HepG2 (cell line): Measurements from ENCODE around the gene SCUBE1. TPM values are rescaled to one million over a fixed set of nuclear protein-coding genes. Genes with fewer than 3 reads are reported as not detected.
A peak's percentile ranks its signal among the peaks of the same experiment; 100 is the strongest.

Experiments
- ATAC-seq: fragments of 200-7000 bp; cut with Tn5 transposase; 3 replicates; pipeline ENCODE4 v1.9.1; 2020; ENCODE audit warnings: mild to moderate bottlenecking, moderate library complexity
- BruUV-seq: library from RNA; stranded (reverse); fragments of 400-500 nt; replicated peaks from 2 replicates; lab custom pipeline; 2021; lab: Mats Ljungman, UMichigan
- CTCF ChIA-PET: fragments of 300-600 bp; formaldehyde crosslinking; extraction: SDS; loops from one replicate; lab custom pipeline; 2021; ENCODE audit warnings: low total read pairs, inconsistent platforms, low intra/inter-chr PET ratio; lab: Yijun Ruan, JAX
- POLR2A ChIA-PET: fragments of 350-600 bp; sonication (Branson Sonifier 250); formaldehyde crosslinking; loops from one replicate; lab custom pipeline; 2020; ENCODE audit warnings: antibody characterized with exemption, inconsistent platforms; lab: Yijun Ruan, JAX
- DNase-seq: peaks from one replicate; pipeline ENCODE4 v3.0.0-alpha.2; 2015; ENCODE audit warnings: low spot score
- FAIRE-seq: peaks from 3 replicates; lab custom pipeline; 2011; peaks lifted over from hg19 to GRCh38; lab: Jason Lieb, UNC
- H2AFZ ChIP-seq: one replicate; pipeline ENCODE4 v1.6.1; 2011; ENCODE audit warnings: low read length, inconsistent platforms
- H3K27ac ChIP-seq: fragments of 300-600 bp; 3 replicates; pipeline ENCODE4 v1.8.0; 2011; ENCODE audit warnings: mixed run types, mild to moderate bottlenecking, mixed read lengths, low read length, inconsistent platforms; ENCODE audit not compliant: insufficient read depth; ENCODE audit errors: extremely low read length
- H3K27me3 ChIP-seq, 2 experiments: fragments of 200-600 bp in 1 of 2; 2 replicates in 1 of 2; 3 replicates in 1 of 2; pipeline versions ENCODE4 v1.6.0 to v1.8.0; 2011; ENCODE audit warnings: low read length in 2 of 2, mild to moderate bottlenecking in 2 of 2, moderate library complexity in 2 of 2, inconsistent platforms in 1 of 2; ENCODE audit not compliant: insufficient read depth in 2 of 2, control insufficient read depth in 1 of 2
- H3K36me3 ChIP-seq, 2 experiments: fragments of 200-600 bp in 1 of 2; replicated peaks in 1 of 2; 2 replicates in 1 of 2; 3 replicates in 1 of 2; pipeline versions ENCODE4 v1.5.1 to v1.8.0; 2011; ENCODE audit warnings: low read length in 2 of 2, inconsistent platforms in 1 of 2; ENCODE audit not compliant: insufficient read depth in 2 of 2, control insufficient read depth in 1 of 2
- H3K4me1 ChIP-seq: 2 replicates; pipeline ENCODE4 v1.5.1; 2012; ENCODE audit warnings: low read length, inconsistent platforms; ENCODE audit not compliant: insufficient read depth
- H3K4me2 ChIP-seq: 2 replicates; pipeline ENCODE4 v1.6.0; 2011; ENCODE audit warnings: low read depth, low read length, inconsistent platforms
- H3K4me3 ChIP-seq, 3 experiments: fragments of 200-600 bp in 1 of 3; sonication (generic), shearing (Covaris generic) in 1 of 3; replicated peaks in 1 of 3; 2 replicates each; pipeline ENCODE4 v1.5.1; 2011 to 2016; ENCODE audit warnings: low read length in 3 of 3, inconsistent platforms in 2 of 3, low read depth in 2 of 3, mild to moderate bottlenecking in 2 of 3, control low read depth in 1 of 3, mixed read lengths in 1 of 3; ENCODE audit not compliant: insufficient read depth in 1 of 3
- H3K79me2 ChIP-seq: one replicate; pipeline ENCODE4 v1.6.1; 2011; ENCODE audit warnings: low read length, inconsistent platforms; ENCODE audit not compliant: insufficient read depth
- H3K9ac ChIP-seq: 2 replicates; pipeline ENCODE4 v1.6.0; 2011; ENCODE audit warnings: mild to moderate bottlenecking, low read depth, low read length, inconsistent platforms; ENCODE audit not compliant: insufficient read depth
- H3K9me3 ChIP-seq: 2 replicates; pipeline ENCODE4 v1.5.1; 2012; ENCODE audit warnings: mild to moderate bottlenecking, low read length
- H4K20me1 ChIP-seq: 2 replicates; pipeline ENCODE4 v1.6.0; 2011; ENCODE audit warnings: inconsistent platforms, mild to moderate bottlenecking, low read length, moderate library complexity; ENCODE audit not compliant: insufficient read depth
- CAMTA2 ChIP-seq: sonication (generic); formaldehyde crosslinking; IDR thresholded peaks from 2 replicates; pipeline ENCODE4 v1.4.0; 2020; ENCODE audit warnings: mild to moderate bottlenecking, missing genetic modification reagents, borderline replicate concordance
- GABPA ChIP-seq, 2 experiments: IDR thresholded peaks; 2 replicates each; pipeline ENCODE4 v1.6.1; 2011 to 2016; ENCODE audit warnings: low read depth in 2 of 2, low read length in 1 of 2, missing biosample characterization in 1 of 2, missing genetic modification characterization in 1 of 2
- HMGA1 ChIP-seq: sonication (generic); formaldehyde crosslinking; conservative IDR thresholded peaks from 2 replicates; pipeline ENCODE4 v1.4.0; 2020; ENCODE audit warnings: missing genetic modification reagents
- NFE2L2 ChIP-seq: fragments of 150-350 bp; IDR thresholded peaks from 2 replicates; pipeline ENCODE4 v1.6.1; 2014; ENCODE audit warnings: low read length
- SRSF1 ChIP-seq: fragments of 200-400 bp; formaldehyde crosslinking; optimal IDR thresholded peaks from 2 replicates; pipeline ENCODE3; 2017; ENCODE audit warnings: mild to moderate bottlenecking, low read depth, low read length, moderate library complexity
- ZNF549 ChIP-seq: sonication (generic); formaldehyde crosslinking; IDR thresholded peaks from 2 replicates; pipeline ENCODE4 v1.5.0; 2020; ENCODE audit warnings: missing genetic modification reagents
- WGBS: methylation state at CpG from one replicate; pipeline ENCODE4 v1.1.6; 2017; ENCODE audit warnings: low lambda C conversion rate; 5-methylcytosine and 5-hydroxymethylcytosine counted together
- in situ Hi-C: cut with HindIII; loops from 2 replicates; pipeline ENCODE4 v1.10.0; 2017; ENCODE audit warnings: low pct_unique_long_range_greater_than_20kb; ENCODE audit not compliant: extremely low pct_ligation_motif_present
- intact Hi-C: fragments of 100-400 bp; cut with micrococcal nuclease; formaldehyde crosslinking; loops from one replicate; pipeline ENCODE4 v1.10.0; 2022; ENCODE audit not compliant: unreplicated experiment
- polyA plus RNA-seq, 8 experiments: library from polyadenylated mRNA; depleted of rRNA in 3 of 8; stranded (reverse) in 7 of 8; unstranded in 1 of 8; fragments of >200 nt; fragmentation: Illumina TruSeq in 4 of 8; extraction: Trizol in 4 of 8; gene quantifications; 2 replicates each; pipeline versions ENCODE4 v1.2.1 to v1.2.3, GENCODE V29; 2011 to 2016; ENCODE audit warnings: low read depth in 4 of 8, missing spikeins in 1 of 8, mixed read lengths in 1 of 8; ENCODE audit not compliant: insufficient read depth in 1 of 8
- total RNA-seq, 5 experiments: library from RNA; depleted of rRNA; stranded (reverse); fragments of >200 nt; fragmentation: Illumina TruSeq; extraction: Trizol; gene quantifications; 2 replicates each; pipeline ENCODE4 v1.2.3, GENCODE V29; 2016; ENCODE audit warnings: low read depth in 1 of 5
- TF ChIP-seq, protein P1 (sequence below): sonication (generic); formaldehyde crosslinking; IDR thresholded peaks from 2 replicates; pipeline ENCODE4 v1.5.1; 2020; ENCODE audit warnings: mild to moderate bottlenecking, missing genetic modification reagents, borderline replicate concordance

Gene SCUBE1
- total and polyA plus RNA-seq, 2 of the 13 experiments (the other 11 are each of a cell fraction or from before 2014, with no cell fraction given) = under 0.01 to 0.05 TPM

- ChIA-PET POLR2A (no interaction called here), CTCF (no interaction called here)
- in situ Hi-C loops = no loop called here
- intact Hi-C loops = no loop called here
- Histone ChIP-seq H3K4me1 (peaks cover 6% of the 10 kb centered on the region; the same call in 1 of the 2 replicates), H3K79me2 (no peaks in the 10 kb centered on the region), H3K4me2 (no peak overlapping the region), H3K27ac (no peak overlapping the region), H2AFZ (no peak overlapping the region), H3K9me3 (no peaks in the 10 kb centered on the region), H4K20me1 (no peaks in the 10 kb centered on the region), H3K27me3 (peaks cover 1 to 36% of the 10 kb centered on the region in 2 experiments; a peak in 3 of 5 replicates), H3K4me3 (no peak overlapping the region), H3K36me3 (no peaks in the 10 kb centered on the region), H3K9ac (no peak overlapping the region)
- FAIRE-seq = no peak
- TF ChIP-seq HMGA1 = no peak
- TF ChIP-seq, protein P1, sequence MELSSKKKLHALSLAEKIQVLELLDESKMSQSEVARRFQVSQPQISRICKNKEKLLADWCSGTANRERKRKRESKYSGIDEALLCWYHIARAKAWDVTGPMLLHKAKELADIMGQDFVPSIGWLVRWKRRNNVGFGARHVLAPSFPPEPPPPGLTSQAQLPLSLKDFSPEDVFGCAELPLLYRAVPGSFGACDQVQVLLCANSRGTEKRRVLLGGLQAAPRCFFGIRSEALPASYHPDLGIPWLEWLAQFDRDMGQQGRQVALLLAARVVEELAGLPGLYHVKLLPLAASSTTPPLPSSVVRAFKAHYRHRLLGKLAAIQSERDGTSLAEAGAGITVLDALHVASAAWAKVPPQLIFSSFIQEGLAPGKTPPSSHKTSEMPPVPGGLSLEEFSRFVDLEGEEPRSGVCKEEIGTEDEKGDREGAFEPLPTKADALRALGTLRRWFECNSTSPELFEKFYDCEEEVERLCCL (CRISPR knock-in tag) = no peak
- no peak for TF ChIP-seq CAMTA2
- BruUV-seq = no TSS peak
- 59% methylated on average over 13 of the region's 13 CpGs for WGBS
- DNase-seq = no peak
- ATAC-seq = no peak
Measured at GRCh38 chr22:43325176-43325575, 18.0 kb downstream of the SCUBE1 start.

- Histone ChIP-seq H3K4me1 (peaks cover 7% of the 10 kb centered on the region; the same call in 1 of the 2 replicates), H3K36me3 (no peaks in the 10 kb centered on the region), H3K9ac (no peak overlapping the region), H3K9me3 (no peaks in the 10 kb centered on the region), H4K20me1 (no peaks in the 10 kb centered on the region), H3K27me3 (peaks cover 0 to 37% of the 10 kb centered on the region in 2 experiments; a peak in 3 of 5 replicates), H2AFZ (no peak overlapping the region), H3K27ac (no peak overlapping the region), H3K4me3 (no peak overlapping the region), H3K79me2 (no peaks in the 10 kb centered on the region), H3K4me2 (no peak overlapping the region)
- peak; percentile 36; the same call in 1 of the 2 replicates for TF ChIP-seq GABPA (IDR thresholded peaks at IDR 0.05; ENCODE audit: low read depth, low read length)
- TF ChIP-seq GABPA (CRISPR knock-in tag; IDR thresholded peaks at IDR 0.05; ENCODE audit: low read depth) = no peak
- TF ChIP-seq SRSF1 = peak; percentile 30
- no peak for TF ChIP-seq NFE2L2
- no peak for TF ChIP-seq ZNF549 (CRISPR knock-in tag)
- BruUV-seq = no TSS peak
- 40% methylated on average over 18 of the region's 21 CpGs for WGBS
- ChIA-PET POLR2A (no interaction called here), CTCF (no interaction called here)
- FAIRE-seq (no peak), ATAC-seq (no peak), DNase-seq (no peak)
- in situ Hi-C loops (no loop called here), intact Hi-C loops (no loop called here)
Measured at GRCh38 chr22:43320943-43321900, 21.9 kb downstream of the SCUBE1 start.
